ENCODE measurements around the gene RSL24D1.

- TF ChIP-seq CTCF (IDR thresholded peaks at IDR 0.05), result no peak
- TF ChIP-seq POLR2A (IDR thresholded peaks at IDR 0.05), result no peak
Measured at GRCh38 chr15:55239440-55240124, 42.8 kb upstream of the RSL24D1 start.

Measured in vagina (tissue), 2 donors.